ENCODE measurements around the gene RMRP. TPM values are rescaled to one million over a fixed set of nuclear protein-coding genes. Genes with fewer than 3 reads are reported as not detected.

Gene RMRP
- total and polyA plus RNA-seq, 2 experiments from 2014 or later: 15.3 to 8,626 TPM

DNA sequence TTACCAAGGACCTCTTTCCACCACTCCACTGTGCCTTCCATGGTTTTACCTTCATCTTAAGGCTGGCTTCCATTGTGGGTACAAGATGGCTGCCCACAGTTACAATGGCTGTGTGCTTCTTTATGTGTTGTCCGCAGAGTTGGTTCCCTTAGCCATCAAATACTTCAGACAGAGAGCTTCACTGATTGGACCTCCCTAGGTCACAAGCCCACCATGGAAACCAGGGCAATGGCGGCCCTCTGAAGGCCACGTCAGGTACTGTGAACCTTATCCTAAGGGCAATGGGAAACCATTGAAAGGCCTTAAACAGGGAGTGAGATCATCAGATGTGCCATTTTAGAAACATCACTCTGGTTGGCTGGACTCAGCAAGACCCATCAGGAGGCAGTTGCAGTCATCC lies 10.1 kb upstream of the RMRP start:
- H3K27me3 Mint-ChIP-seq (ENCODE audit: insufficient read depth, low read depth, poor library complexity): peaks cover 6% of the 10 kb centered on the region
- peaks cover 20% of the 10 kb centered on the region for H3K4me1 Mint-ChIP-seq
- no peaks in the 10 kb centered on the region; the same call in 2 of the 3 replicates for H3K9me3 Mint-ChIP-seq
- no peak for ATAC-seq
- Histone ChIP-seq H3K4me3 (no peak overlapping the region), H3K4me2 (no peak overlapping the region), H3K36me3 (ENCODE audit: insufficient read depth) (no peaks in the 10 kb centered on the region), H2AFZ (no peak overlapping the region), H3K4me1 (ENCODE audit: insufficient read depth) (peaks cover 15% of the 10 kb centered on the region), H4K20me1 (replicated peaks; ENCODE audit: insufficient read depth) (no peaks in the 10 kb centered on the region), H3K27me3 (ENCODE audit: insufficient read depth) (no peaks in the 10 kb centered on the region), H3K79me2 (replicated peaks; ENCODE audit: insufficient read depth) (peaks cover 8% of the 10 kb centered on the region; the same call in 1 of the 2 replicates), H3F3A (replicated peaks; ENCODE audit: low read depth) (0 out of 2 replicates have a peak, but pooled peaks cover 13% of the 10 kb centered on the region), H3K27ac (ENCODE audit: low read depth) (no peak overlapping the region), H3K9me2 (ENCODE audit: insufficient read depth) (peaks cover 12% of the 10 kb centered on the region)
- TF ChIP-seq POLR2AphosphoS5 (IDR thresholded peaks at IDR 0.05; ENCODE audit: low read depth): no peak
- no peak for TF ChIP-seq CTCF (conservative IDR thresholded peaks at IDR 0.05; ENCODE audit: low read depth in 2 of 2)
- TF ChIP-seq ZNF331 (CRISPR knock-in tag; IDR thresholded peaks at IDR 0.05; ENCODE audit: low read depth): no peak
- TF ChIP-seq NANOG (IDR thresholded peaks at IDR 0.05; ENCODE audit: borderline replicate concordance): no peak
- TF ChIP-seq EZH2 (IDR thresholded peaks at IDR 0.05; ENCODE audit: low read depth, unreplicated experiment): no peak
- no peak for TF ChIP-seq ZNF114 (CRISPR knock-in tag; IDR thresholded peaks at IDR 0.05)
- H3K27ac Mint-ChIP-seq: no peak overlapping the region
- no peak for DNase-seq (ENCODE audit: low spot score)
- peaks cover 5% of the 10 kb centered on the region for H3K36me3 Mint-ChIP-seq (ENCODE audit: low read depth)
- no peak overlapping the region for H3K4me3 Mint-ChIP-seq

- Histone ChIP-seq H4K20me1 (replicated peaks; ENCODE audit: insufficient read depth) (no peaks in the 10 kb centered on the region), H3K36me3 (ENCODE audit: insufficient read depth) (peaks cover 7% of the 10 kb centered on the region; the same call in 1 of the 2 replicates), H3K27ac (ENCODE audit: low read depth) (no peak overlapping the region), H3K4me1 (ENCODE audit: insufficient read depth) (peaks cover 15% of the 10 kb centered on the region), H3K27me3 (ENCODE audit: insufficient read depth) (no peaks in the 10 kb centered on the region), H3K9me2 (ENCODE audit: insufficient read depth) (peaks cover 12% of the 10 kb centered on the region), H3K4me2 (no peak overlapping the region), H3K4me3 (no peak overlapping the region), H3F3A (replicated peaks; ENCODE audit: low read depth) (0 out of 2 replicates have a peak, but pooled peaks cover 13% of the 10 kb centered on the region), H3K79me2 (replicated peaks; ENCODE audit: insufficient read depth) (peaks cover 8% of the 10 kb centered on the region; the same call in 1 of the 2 replicates), H2AFZ (no peak overlapping the region)
- no peak overlapping the region for H3K27ac Mint-ChIP-seq
- DNase-seq (ENCODE audit: low spot score) (no peak), ATAC-seq (no peak)
- H3K9me3 Mint-ChIP-seq: no peaks in the 10 kb centered on the region; the same call in 2 of the 3 replicates
- TF ChIP-seq EZH2 (IDR thresholded peaks at IDR 0.05; ENCODE audit: low read depth, unreplicated experiment) (no peak), ZNF331 (CRISPR knock-in tag; IDR thresholded peaks at IDR 0.05; ENCODE audit: low read depth) (no peak), CREB1 (CRISPR knock-in tag; IDR thresholded peaks at IDR 0.05; ENCODE audit: low read depth) (no peak), ZNF114 (CRISPR knock-in tag; IDR thresholded peaks at IDR 0.05) (no peak), JUNB (IDR thresholded peaks at IDR 0.05; ENCODE audit: unreplicated experiment) (no peak), ETS1 (IDR thresholded peaks at IDR 0.05) (no peak), NANOG (IDR thresholded peaks at IDR 0.05; ENCODE audit: borderline replicate concordance) (no peak), STAT1 (IDR thresholded peaks at IDR 0.05; ENCODE audit: unreplicated experiment) (no peak), EZH2phosphoT487 (IDR thresholded peaks at IDR 0.05; ENCODE audit: unreplicated experiment) (no peak)
- TF ChIP-seq, protein P1, sequence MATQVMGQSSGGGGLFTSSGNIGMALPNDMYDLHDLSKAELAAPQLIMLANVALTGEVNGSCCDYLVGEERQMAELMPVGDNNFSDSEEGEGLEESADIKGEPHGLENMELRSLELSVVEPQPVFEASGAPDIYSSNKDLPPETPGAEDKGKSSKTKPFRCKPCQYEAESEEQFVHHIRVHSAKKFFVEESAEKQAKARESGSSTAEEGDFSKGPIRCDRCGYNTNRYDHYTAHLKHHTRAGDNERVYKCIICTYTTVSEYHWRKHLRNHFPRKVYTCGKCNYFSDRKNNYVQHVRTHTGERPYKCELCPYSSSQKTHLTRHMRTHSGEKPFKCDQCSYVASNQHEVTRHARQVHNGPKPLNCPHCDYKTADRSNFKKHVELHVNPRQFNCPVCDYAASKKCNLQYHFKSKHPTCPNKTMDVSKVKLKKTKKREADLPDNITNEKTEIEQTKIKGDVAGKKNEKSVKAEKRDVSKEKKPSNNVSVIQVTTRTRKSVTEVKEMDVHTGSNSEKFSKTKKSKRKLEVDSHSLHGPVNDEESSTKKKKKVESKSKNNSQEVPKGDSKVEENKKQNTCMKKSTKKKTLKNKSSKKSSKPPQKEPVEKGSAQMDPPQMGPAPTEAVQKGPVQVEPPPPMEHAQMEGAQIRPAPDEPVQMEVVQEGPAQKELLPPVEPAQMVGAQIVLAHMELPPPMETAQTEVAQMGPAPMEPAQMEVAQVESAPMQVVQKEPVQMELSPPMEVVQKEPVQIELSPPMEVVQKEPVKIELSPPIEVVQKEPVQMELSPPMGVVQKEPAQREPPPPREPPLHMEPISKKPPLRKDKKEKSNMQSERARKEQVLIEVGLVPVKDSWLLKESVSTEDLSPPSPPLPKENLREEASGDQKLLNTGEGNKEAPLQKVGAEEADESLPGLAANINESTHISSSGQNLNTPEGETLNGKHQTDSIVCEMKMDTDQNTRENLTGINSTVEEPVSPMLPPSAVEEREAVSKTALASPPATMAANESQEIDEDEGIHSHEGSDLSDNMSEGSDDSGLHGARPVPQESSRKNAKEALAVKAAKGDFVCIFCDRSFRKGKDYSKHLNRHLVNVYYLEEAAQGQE (IDR thresholded peaks at IDR 0.05; ENCODE audit: unreplicated experiment): no peak
- H3K4me3 Mint-ChIP-seq: no peak overlapping the region
- peaks cover 19% of the 10 kb centered on the region for H3K36me3 Mint-ChIP-seq (ENCODE audit: low read depth)
- H3K4me1 Mint-ChIP-seq: peaks cover 28% of the 10 kb centered on the region
- H3K27me3 Mint-ChIP-seq (ENCODE audit: insufficient read depth, low read depth, poor library complexity): peaks cover 10% of the 10 kb centered on the region
These were observed 8.7 kb upstream of the RMRP start for GRCh38 chr9:35666549-35666948.
